NCI-H69 (cell line): Measurements from ENCODE around the gene TGFBR2.

Experiments
- DNase-seq: peaks from one replicate; lab custom pipeline; 2025; lab: John Stamatoyannopoulos, UW

TGFBR2 gene

GRCh38 chr3:30658328-30659052 is 52.1 kb downstream of the TGFBR2 start:
- no peak for DNase-seq

GRCh38 chr3:30659270-30660130 is 53.1 kb downstream of the TGFBR2 start:
- no peak for DNase-seq

- no peak for DNase-seq
Measured at GRCh38 chr3:30660136-30660535, 53.7 kb downstream of the TGFBR2 start.

- DNase-seq: no peak
Measured at GRCh38 chr3:30660656-30661055, 54.3 kb downstream of the TGFBR2 start.

- DNase-seq: no peak
Measured at GRCh38 chr3:30661098-30661873, 54.9 kb downstream of the TGFBR2 start.

GRCh38 chr3:30662836-30663235 is 56.4 kb downstream of the TGFBR2 start:
- DNase-seq: no peak

- DNase-seq: no peak
Measured at GRCh38 chr3:30663533-30664241, 57.3 kb downstream of the TGFBR2 start.

- no peak for DNase-seq
Measured at GRCh38 chr3:30664459-30664858, 58.1 kb downstream of the TGFBR2 start.

- peak; percentile 16 for DNase-seq
Measured at GRCh38 chr3:30664884-30665283, 58.5 kb downstream of the TGFBR2 start.

GRCh38 chr3:30665539-30665938 is 59.1 kb downstream of the TGFBR2 start:
- DNase-seq: no peak

- DNase-seq: no peak
Measured at GRCh38 chr3:30666572-30667279, 60.3 kb downstream of the TGFBR2 start.

GRCh38 chr3:30667280-30667651 is 60.9 kb downstream of the TGFBR2 start:
- peak; percentile 10 for DNase-seq

- no peak for DNase-seq
Measured at GRCh38 chr3:30668051-30668609, 61.7 kb downstream of the TGFBR2 start.

GRCh38 chr3:30669360-30669934 is 63.0 kb downstream of the TGFBR2 start:
- peak; percentile 60 for DNase-seq

GRCh38 chr3:30670292-30670691 is 63.9 kb downstream of the TGFBR2 start:
- no peak for DNase-seq

- DNase-seq: no peak
Measured at GRCh38 chr3:30671527-30672286, 65.3 kb downstream of the TGFBR2 start.

- no peak for DNase-seq
Measured at GRCh38 chr3:30672287-30672735, 65.9 kb downstream of the TGFBR2 start.

- DNase-seq: no peak
Measured at GRCh38 chr3:30672959-30673358, 66.6 kb downstream of the TGFBR2 start.

- DNase-seq: no peak
Measured at GRCh38 chr3:30673425-30674341, 67.3 kb downstream of the TGFBR2 start.
